WTC11 (cell line): ENCODE data around the gene DNAJC19. TPM values are rescaled to one million over a fixed set of nuclear protein-coding genes. Genes with fewer than 3 reads are reported as not detected.

ENCODE experiments used
- ATAC-seq: fragments of 200-7000 bp; cut with Tn5 transposase; 2 replicates; pipeline ENCODE4 v1.10.0; 2021; ENCODE audit warnings: mild to moderate bottlenecking, moderate library complexity
- Bru-seq: library from RNA; stranded (reverse); fragments of 400-500 nt; gene quantifications from one replicate; lab custom pipeline; 2021; lab: Mats Ljungman, UMichigan
- CTCF ChIA-PET: fragments of 300-600 bp; sonication (Branson Sonifier 250); formaldehyde crosslinking; loops from one replicate; lab custom pipeline; 2021; ENCODE audit warnings: antibody characterized with exemption; lab: Charles Lee
- POLR2A ChIA-PET: fragments of 350-600 bp; sonication (Branson Sonifier 250); formaldehyde crosslinking; loops from one replicate; lab custom pipeline; 2021; ENCODE audit warnings: antibody characterized with exemption; lab: Charles Lee
- DNase-seq: peaks from one replicate; pipeline ENCODE4 v3.0.0; 2021; ENCODE audit warnings: low spot score
- H3K27ac Mint-ChIP-seq: 2 replicates; pipeline ENCODE4 v1.8.0; 2021; ENCODE audit warnings: mixed read lengths
- H3K27me3 Mint-ChIP-seq: 2 replicates; pipeline ENCODE4 v1.8.0; 2021; ENCODE audit warnings: low read depth, mild to moderate bottlenecking, moderate library complexity, mixed read lengths
- H3K36me3 Mint-ChIP-seq: 2 replicates; pipeline ENCODE4 v1.8.0; 2021; ENCODE audit warnings: mixed read lengths
- H3K4me1 Mint-ChIP-seq: 2 replicates; pipeline ENCODE4 v1.8.0; 2022; ENCODE audit warnings: mixed read lengths
- H3K4me3 Mint-ChIP-seq: 2 replicates; pipeline ENCODE4 v1.8.0; 2021; ENCODE audit warnings: mild to moderate bottlenecking, moderate library complexity, mixed read lengths
- H3K9me3 Mint-ChIP-seq: 2 replicates; pipeline ENCODE4 v1.8.0; 2021; ENCODE audit warnings: mixed read lengths
- ATF2 ChIP-seq: sonication (generic); formaldehyde crosslinking; IDR thresholded peaks from 2 replicates; pipeline ENCODE4 v1.8.1; 2022; ENCODE audit warnings: low read depth, missing genetic modification reagents, borderline replicate concordance
- ETV6 ChIP-seq: sonication (generic); formaldehyde crosslinking; IDR thresholded peaks from 2 replicates; pipeline ENCODE4 v1.8.1; 2022; ENCODE audit warnings: mild to moderate bottlenecking, missing genetic modification reagents
- FOXJ3 ChIP-seq: sonication (generic); formaldehyde crosslinking; IDR thresholded peaks from 2 replicates; pipeline ENCODE4 v1.9.0; 2021; ENCODE audit warnings: missing genetic modification reagents, mild to moderate bottlenecking, borderline replicate concordance
- FOXK1 ChIP-seq: sonication (generic); formaldehyde crosslinking; IDR thresholded peaks from 2 replicates; pipeline ENCODE4 v1.8.0; 2022; ENCODE audit warnings: mild to moderate bottlenecking, moderate library complexity, missing genetic modification reagents
- IRF2 ChIP-seq: sonication (generic); formaldehyde crosslinking; IDR thresholded peaks from 2 replicates; pipeline ENCODE4 v1.8.0; 2022; ENCODE audit warnings: low read depth, missing genetic modification reagents, borderline replicate concordance
- JAZF1 ChIP-seq: fragments of 250-450 bp; sonication (Bioruptor Pico); IDR thresholded peaks from 2 replicates; pipeline ENCODE4 v1.9.0; 2021; ENCODE audit warnings: moderate library complexity, mild to moderate bottlenecking, inconsistent platforms
- NFATC4 ChIP-seq: fragments of 250-450 bp; sonication (Bioruptor Pico); IDR thresholded peaks from 2 replicates; pipeline ENCODE4 v1.9.0; 2021; ENCODE audit warnings: mild to moderate bottlenecking
- SP1 ChIP-seq: sonication (generic); formaldehyde crosslinking; conservative IDR thresholded peaks from 2 replicates; pipeline ENCODE4 v1.8.1; 2022; ENCODE audit warnings: missing genetic modification reagents
- USF2 ChIP-seq: sonication (generic); formaldehyde crosslinking; IDR thresholded peaks from 2 replicates; pipeline ENCODE4 v1.8.1; 2023; ENCODE audit warnings: mild to moderate bottlenecking, missing genetic modification reagents, moderate library complexity
- ZBTB21 ChIP-seq: sonication (generic); formaldehyde crosslinking; IDR thresholded peaks from 2 replicates; pipeline ENCODE4 v1.8.1; 2023; ENCODE audit warnings: mild to moderate bottlenecking, missing genetic modification reagents, borderline replicate concordance
- ZNF121 ChIP-seq: sonication (generic); formaldehyde crosslinking; IDR thresholded peaks from 2 replicates; pipeline ENCODE4 v1.8.0; 2023; ENCODE audit warnings: missing genetic modification reagents
- ZNF219 ChIP-seq: sonication (generic); formaldehyde crosslinking; IDR thresholded peaks from 2 replicates; pipeline ENCODE4 v1.8.0; 2023; ENCODE audit warnings: missing genetic modification reagents, mild to moderate bottlenecking, borderline replicate concordance
- ZNF232 ChIP-seq: sonication (generic); formaldehyde crosslinking; IDR thresholded peaks from 2 replicates; pipeline ENCODE4 v1.8.0; 2022; ENCODE audit warnings: mild to moderate bottlenecking, missing genetic modification reagents
- long read RNA-seq, 3 experiments: library from RNA in 1 of 3; library from capped mRNA in 1 of 3; library from polyadenylated mRNA in 1 of 3; unstranded in 2 of 3; stranded (forward) in 1 of 3; transcript quantifications; one replicate each; pipeline ENCODE4 v2.0.0, GENCODE V29; 2021
- total RNA-seq: library from RNA; stranded (reverse); gene quantifications from 3 replicates; pipeline ENCODE4 v1.2.3, GENCODE V29; 2021
- TF ChIP-seq, protein P1 (sequence below): fragments of 250-450 bp; sonication (Bioruptor Pico); IDR thresholded peaks from 2 replicates; pipeline ENCODE4 v1.8.0; 2021; ENCODE audit warnings: mild to moderate bottlenecking
- TF ChIP-seq, protein P2 (sequence below): fragments of 250-450 bp; sonication (Bioruptor Pico); conservative IDR thresholded peaks from 2 replicates; pipeline ENCODE4 v1.9.0; 2021; ENCODE audit warnings: mild to moderate bottlenecking
- TF ChIP-seq, protein P3 (sequence below): sonication (generic); formaldehyde crosslinking; IDR thresholded peaks from 2 replicates; pipeline ENCODE4 v1.8.1; 2023; ENCODE audit warnings: mild to moderate bottlenecking, missing genetic modification reagents
- TF ChIP-seq, protein P4 (sequence below): fragments of 250-450 bp; sonication (Bioruptor Pico); IDR thresholded peaks from 2 replicates; pipeline ENCODE4 v1.9.0; 2021; ENCODE audit warnings: mild to moderate bottlenecking, borderline replicate concordance

DNAJC19 gene
- 65.7 to 81.1 TPM (median 67.9 TPM) in 3 replicates for total RNA-seq
- Bru-seq, nascent RNA = percentile 94 among the genes with signal in this experiment
- long read RNA-seq, experiment 1, transcript DNAJC19-202 (5 exons, 1,239 nt) = minor isoform, 9 of 114 reads
- long read RNA-seq, experiment 1, transcript DNAJC19-201 (6 exons, 1,454 nt) = major isoform, 94 of 114 reads
- long read RNA-seq, experiment 1, partial matches to known transcripts = 2 of 114 reads
- long read RNA-seq, experiment 1, other reads (novel, unspliced or antisense) = 1 of 114 reads
- long read RNA-seq, experiment 2, transcript DNAJC19-201 (6 exons, 1,454 nt) = major isoform, 69 of 94 reads
- long read RNA-seq, experiment 2, partial matches to known transcripts = 1 of 94 reads
- long read RNA-seq, experiment 2, other reads (novel, unspliced or antisense) = 18 of 94 reads
- long read RNA-seq, experiment 3, transcript DNAJC19-208 (6 exons, 828 nt) = minor isoform, 8 of 137 reads
- long read RNA-seq, experiment 3, transcript DNAJC19-202 (5 exons, 1,239 nt) = minor isoform, 14 of 137 reads
- long read RNA-seq, experiment 3, transcript DNAJC19-201 (6 exons, 1,454 nt) = major isoform, 99 of 137 reads
- long read RNA-seq, experiment 3, partial matches to known transcripts = 1 of 137 reads
- long read RNA-seq, experiment 3, other reads (novel, unspliced or antisense) = 9 of 137 reads

GRCh38 chr3:180989291-180990163, at the start of gene DNAJC19:
Gene DNAJC19, minus strand, starts transcription at chr3:180989736. Its CDS starts 134 bp downstream, at chr3:180989602.
- H3K9me3 Mint-ChIP-seq = no peaks in the 10 kb centered on the region
- peaks cover 6% of the 10 kb centered on the region for H3K4me1 Mint-ChIP-seq
- H3K4me3 Mint-ChIP-seq = peak within 1 kb of the TSS; percentile 97
- ChIA-PET CTCF (interaction anchor here (0.6 to 1.2 kb wide), 3 partner anchors 9 to 306 kb away, joined by 3 to 4 read pairs (median 4); partner anchors contain the start of gene FXR1), POLR2A (interaction anchor here (0.6 to 1.2 kb wide), 6 partner anchors 10 to 1168 kb away, joined by 3 to 5 read pairs (median 3); partner anchors contain the start of gene FXR1)
- DNase-seq = peak; percentile 93
- H3K36me3 Mint-ChIP-seq = peaks cover 23% of the 10 kb centered on the region
- ATAC-seq = peak; percentile 96
- H3K27me3 Mint-ChIP-seq = peaks cover 2% of the 10 kb centered on the region; the same call in 1 of the 2 replicates
- peak within 1 kb of the TSS; percentile 96 for H3K27ac Mint-ChIP-seq
- no peak for TF ChIP-seq ZNF219
- TF ChIP-seq USF2 (CRISPR knock-in tag) = 0 out of 2 replicates have a peak, but pooled peaks have one; percentile 28
- peak; percentile 97 for TF ChIP-seq FOXK1 (CRISPR knock-in tag)
- no peak; the same call in 1 of the 2 replicates for TF ChIP-seq ZBTB21 (CRISPR knock-in tag)
- peak; percentile 83; the same call in 1 of the 2 replicates for TF ChIP-seq ETV6
- TF ChIP-seq IRF2 = no peak
- TF ChIP-seq, protein P1, sequence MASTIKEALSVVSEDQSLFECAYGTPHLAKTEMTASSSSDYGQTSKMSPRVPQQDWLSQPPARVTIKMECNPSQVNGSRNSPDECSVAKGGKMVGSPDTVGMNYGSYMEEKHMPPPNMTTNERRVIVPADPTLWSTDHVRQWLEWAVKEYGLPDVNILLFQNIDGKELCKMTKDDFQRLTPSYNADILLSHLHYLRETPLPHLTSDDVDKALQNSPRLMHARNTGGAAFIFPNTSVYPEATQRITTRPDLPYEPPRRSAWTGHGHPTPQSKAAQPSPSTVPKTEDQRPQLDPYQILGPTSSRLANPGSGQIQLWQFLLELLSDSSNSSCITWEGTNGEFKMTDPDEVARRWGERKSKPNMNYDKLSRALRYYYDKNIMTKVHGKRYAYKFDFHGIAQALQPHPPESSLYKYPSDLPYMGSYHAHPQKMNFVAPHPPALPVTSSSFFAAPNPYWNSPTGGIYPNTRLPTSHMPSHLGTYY (CRISPR knock-in tag) = no peak
- no peak for TF ChIP-seq ATF2 (CRISPR knock-in tag)
- TF ChIP-seq, protein P2, sequence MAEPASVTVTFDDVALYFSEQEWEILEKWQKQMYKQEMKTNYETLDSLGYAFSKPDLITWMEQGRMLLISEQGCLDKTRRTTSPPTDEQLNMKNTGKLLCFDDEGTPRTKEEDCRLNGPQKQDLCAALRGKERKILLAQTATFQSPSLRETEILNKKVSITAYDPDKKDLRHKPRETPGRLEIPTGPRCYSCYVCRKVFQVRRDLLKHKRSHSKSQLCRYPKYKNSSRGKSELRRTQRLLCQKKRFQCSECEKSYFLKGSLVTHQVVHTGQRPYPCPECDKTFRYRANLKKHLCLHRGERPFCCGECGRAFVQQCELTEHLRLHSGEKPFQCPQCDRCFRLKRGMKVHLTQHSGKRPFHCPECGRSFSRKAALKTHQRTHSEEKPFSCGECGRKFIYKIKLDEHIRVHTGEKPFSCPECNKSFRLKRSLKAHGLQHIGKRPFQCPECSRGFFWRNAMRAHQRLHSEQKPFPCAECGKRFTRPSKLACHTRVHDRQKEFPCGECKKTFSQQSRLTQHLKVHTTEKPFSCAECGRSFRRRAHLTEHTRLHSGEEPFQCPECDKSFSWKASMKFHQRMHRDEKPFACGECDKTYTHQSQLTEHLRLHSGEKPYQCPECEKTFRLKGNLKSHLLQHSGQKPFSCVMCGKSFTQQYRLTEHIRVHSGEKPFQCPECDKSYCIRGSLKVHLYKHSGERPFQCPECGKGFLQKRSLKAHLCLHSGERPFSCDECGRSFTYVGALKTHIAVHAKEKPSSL = no peak
- TF ChIP-seq ZNF232 (CRISPR knock-in tag) = peak; percentile 81; the same call in 1 of the 2 replicates
- TF ChIP-seq JAZF1 (CRISPR knock-in tag) = no peak
- no peak for TF ChIP-seq FOXJ3 (CRISPR knock-in tag)
- TF ChIP-seq ZNF121 = no peak
- TF ChIP-seq NFATC4 = no peak
- TF ChIP-seq, protein P3, sequence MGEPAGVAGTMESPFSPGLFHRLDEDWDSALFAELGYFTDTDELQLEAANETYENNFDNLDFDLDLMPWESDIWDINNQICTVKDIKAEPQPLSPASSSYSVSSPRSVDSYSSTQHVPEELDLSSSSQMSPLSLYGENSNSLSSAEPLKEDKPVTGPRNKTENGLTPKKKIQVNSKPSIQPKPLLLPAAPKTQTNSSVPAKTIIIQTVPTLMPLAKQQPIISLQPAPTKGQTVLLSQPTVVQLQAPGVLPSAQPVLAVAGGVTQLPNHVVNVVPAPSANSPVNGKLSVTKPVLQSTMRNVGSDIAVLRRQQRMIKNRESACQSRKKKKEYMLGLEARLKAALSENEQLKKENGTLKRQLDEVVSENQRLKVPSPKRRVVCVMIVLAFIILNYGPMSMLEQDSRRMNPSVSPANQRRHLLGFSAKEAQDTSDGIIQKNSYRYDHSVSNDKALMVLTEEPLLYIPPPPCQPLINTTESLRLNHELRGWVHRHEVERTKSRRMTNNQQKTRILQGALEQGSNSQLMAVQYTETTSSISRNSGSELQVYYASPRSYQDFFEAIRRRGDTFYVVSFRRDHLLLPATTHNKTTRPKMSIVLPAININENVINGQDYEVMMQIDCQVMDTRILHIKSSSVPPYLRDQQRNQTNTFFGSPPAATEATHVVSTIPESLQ (CRISPR knock-in tag) = no peak
- peak; percentile 88; the same call in 1 of the 2 replicates for TF ChIP-seq SP1 (CRISPR knock-in tag)
- TF ChIP-seq, protein P4, sequence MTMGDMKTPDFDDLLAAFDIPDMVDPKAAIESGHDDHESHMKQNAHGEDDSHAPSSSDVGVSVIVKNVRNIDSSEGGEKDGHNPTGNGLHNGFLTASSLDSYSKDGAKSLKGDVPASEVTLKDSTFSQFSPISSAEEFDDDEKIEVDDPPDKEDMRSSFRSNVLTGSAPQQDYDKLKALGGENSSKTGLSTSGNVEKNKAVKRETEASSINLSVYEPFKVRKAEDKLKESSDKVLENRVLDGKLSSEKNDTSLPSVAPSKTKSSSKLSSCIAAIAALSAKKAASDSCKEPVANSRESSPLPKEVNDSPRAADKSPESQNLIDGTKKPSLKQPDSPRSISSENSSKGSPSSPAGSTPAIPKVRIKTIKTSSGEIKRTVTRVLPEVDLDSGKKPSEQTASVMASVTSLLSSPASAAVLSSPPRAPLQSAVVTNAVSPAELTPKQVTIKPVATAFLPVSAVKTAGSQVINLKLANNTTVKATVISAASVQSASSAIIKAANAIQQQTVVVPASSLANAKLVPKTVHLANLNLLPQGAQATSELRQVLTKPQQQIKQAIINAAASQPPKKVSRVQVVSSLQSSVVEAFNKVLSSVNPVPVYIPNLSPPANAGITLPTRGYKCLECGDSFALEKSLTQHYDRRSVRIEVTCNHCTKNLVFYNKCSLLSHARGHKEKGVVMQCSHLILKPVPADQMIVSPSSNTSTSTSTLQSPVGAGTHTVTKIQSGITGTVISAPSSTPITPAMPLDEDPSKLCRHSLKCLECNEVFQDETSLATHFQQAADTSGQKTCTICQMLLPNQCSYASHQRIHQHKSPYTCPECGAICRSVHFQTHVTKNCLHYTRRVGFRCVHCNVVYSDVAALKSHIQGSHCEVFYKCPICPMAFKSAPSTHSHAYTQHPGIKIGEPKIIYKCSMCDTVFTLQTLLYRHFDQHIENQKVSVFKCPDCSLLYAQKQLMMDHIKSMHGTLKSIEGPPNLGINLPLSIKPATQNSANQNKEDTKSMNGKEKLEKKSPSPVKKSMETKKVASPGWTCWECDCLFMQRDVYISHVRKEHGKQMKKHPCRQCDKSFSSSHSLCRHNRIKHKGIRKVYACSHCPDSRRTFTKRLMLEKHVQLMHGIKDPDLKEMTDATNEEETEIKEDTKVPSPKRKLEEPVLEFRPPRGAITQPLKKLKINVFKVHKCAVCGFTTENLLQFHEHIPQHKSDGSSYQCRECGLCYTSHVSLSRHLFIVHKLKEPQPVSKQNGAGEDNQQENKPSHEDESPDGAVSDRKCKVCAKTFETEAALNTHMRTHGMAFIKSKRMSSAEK (CRISPR knock-in tag) = no peak
